Fibroblast of lung (primary cell): Measurements from ENCODE around the gene GRK6. TPM values are rescaled to one million over a fixed set of nuclear protein-coding genes. Genes with fewer than 3 reads are reported as not detected.

Experiments used
- DNase-seq, 2 donors: peaks; one replicate each; pipeline versions ENCODE4 v3.0.0 to v3.0.0-alpha.2; 2010; ENCODE audit warnings: low read depth in 2 of 2
- H2AFZ ChIP-seq: 2 replicates; pipeline ENCODE4 v1.5.1; 2012; ENCODE audit warnings: low read length, control low read depth, inconsistent platforms
- H3K27ac ChIP-seq: 2 replicates; pipeline ENCODE4 v1.5.1; 2011; ENCODE audit warnings: low read length, control low read depth; ENCODE audit not compliant: insufficient read depth
- H3K27me3 ChIP-seq: 2 replicates; pipeline ENCODE4 v1.5.1; 2011; ENCODE audit warnings: mild to moderate bottlenecking, low read length; ENCODE audit not compliant: control insufficient read depth, insufficient read depth
- H3K36me3 ChIP-seq: 2 replicates; pipeline ENCODE4 v1.5.1; 2011; ENCODE audit warnings: low read length; ENCODE audit not compliant: control insufficient read depth, insufficient read depth
- H3K4me1 ChIP-seq: 2 replicates; pipeline ENCODE4 v1.5.1; 2011; ENCODE audit warnings: low read length; ENCODE audit not compliant: control insufficient read depth, insufficient read depth; ENCODE audit errors: extremely low read depth
- H3K4me2 ChIP-seq: 2 replicates; pipeline ENCODE4 v1.5.1; 2011; ENCODE audit warnings: low read length, control low read depth; ENCODE audit not compliant: insufficient read depth; ENCODE audit errors: extremely low read depth
- H3K4me3 ChIP-seq, 4 experiments: fragments of 200-600 bp in 1 of 4; sonication (generic) in 1 of 4; replicated peaks in 1 of 4; 2 replicates each; pipeline ENCODE4 v1.5.1; 2011 to 2016; ENCODE audit warnings: low read length in 4 of 4, low read depth in 3 of 4, mild to moderate bottlenecking in 3 of 4, control low read depth in 2 of 4, inconsistent platforms in 1 of 4, mixed read lengths in 1 of 4; ENCODE audit not compliant: insufficient read depth in 1 of 4; ENCODE audit errors: control extremely low read depth in 1 of 4
- H3K79me2 ChIP-seq: 2 replicates; pipeline ENCODE4 v1.5.1; 2012; ENCODE audit warnings: mild to moderate bottlenecking, low read length, inconsistent platforms; ENCODE audit not compliant: control insufficient read depth, insufficient read depth
- H3K9ac ChIP-seq: 2 replicates; pipeline ENCODE4 v1.5.1; 2011; ENCODE audit warnings: mild to moderate bottlenecking, low read length, control low read depth; ENCODE audit not compliant: insufficient read depth
- H3K9me3 ChIP-seq: 2 replicates; pipeline ENCODE4 v1.5.1; 2012; ENCODE audit warnings: low read depth, low read length; ENCODE audit not compliant: control insufficient read depth, insufficient read depth
- H4K20me1 ChIP-seq: 2 replicates; pipeline ENCODE4 v1.5.1; 2011; ENCODE audit warnings: low read length; ENCODE audit not compliant: control insufficient read depth, insufficient read depth; ENCODE audit errors: extremely low read depth
- CTCF ChIP-seq, 2 donors: IDR thresholded peaks in 1 of 2; conservative IDR thresholded peaks in 1 of 2; 1 replicate in 1 of 2; 2 replicates in 1 of 2; pipeline ENCODE4 v1.5.1; 2011 to 2012; ENCODE audit warnings: low read length in 2 of 2, control low read depth in 1 of 2, inconsistent platforms in 1 of 2, low read depth in 1 of 2, mild to moderate bottlenecking in 1 of 2
- EZH2 ChIP-seq: IDR thresholded peaks from 2 replicates; pipeline ENCODE4 v1.5.1; 2012; ENCODE audit warnings: low read length, control low read depth, mild to moderate bottlenecking; ENCODE audit errors: missing control alignments
- polyA plus RNA-seq, 2 donors: library from polyadenylated mRNA; depleted of rRNA in 1 of 2; stranded (reverse) in 1 of 2; unstranded in 1 of 2; fragments of >200 nt; gene quantifications; 2 replicates each; pipeline ENCODE4 v1.2.1, GENCODE V29; 2011 to 2012; ENCODE audit warnings: missing spikeins in 1 of 2
- total RNA-seq: library from RNA; depleted of rRNA; stranded (reverse); fragments of >200 nt; gene quantifications from 2 replicates; pipeline ENCODE4 v1.2.1, GENCODE V29; 2014

GRK6 gene
- total and polyA plus RNA-seq, 2 donors (not counting 1 experiment from before 2014, with no cell fraction given) = 15.0 to 15.8 TPM

DNA sequence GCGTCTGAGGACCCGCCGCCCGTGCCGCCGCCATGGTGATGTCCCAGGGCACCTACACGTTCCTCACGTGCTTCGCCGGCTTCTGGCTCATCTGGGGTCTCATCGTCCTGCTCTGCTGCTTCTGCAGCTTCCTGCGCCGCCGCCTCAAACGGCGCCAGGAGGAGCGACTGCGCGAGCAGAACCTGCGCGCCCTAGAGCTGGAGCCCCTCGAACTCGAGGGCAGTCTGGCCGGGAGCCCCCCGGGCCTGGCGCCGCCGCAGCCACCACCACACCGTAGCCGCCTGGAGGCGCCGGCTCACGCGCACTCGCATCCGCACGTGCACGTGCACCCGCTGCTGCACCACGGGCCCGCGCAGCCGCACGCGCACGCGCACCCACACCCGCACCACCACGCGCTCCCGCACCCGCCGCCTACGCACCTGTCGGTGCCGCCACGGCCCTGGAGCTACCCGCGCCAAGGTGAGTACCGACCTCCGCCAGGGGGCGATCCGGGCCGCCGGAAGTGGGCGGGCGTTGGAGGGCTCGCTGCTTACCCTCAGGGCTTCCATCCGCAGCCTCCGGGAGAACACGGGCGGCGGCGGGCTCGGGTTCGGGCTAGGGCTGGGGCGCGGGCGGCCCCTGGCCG is 28.7 kb downstream of the GRK6 start:
- H3K27ac ChIP-seq = no peak overlapping the region
- peak overlapping the region; percentile 73 for H3K4me2 ChIP-seq
- H3K36me3 ChIP-seq = peaks cover 24% of the 10 kb centered on the region
- H3K4me3 ChIP-seq = peak overlapping the region in 3 of 4 experiments; percentile 17 to 57 (median 27)
- H3K4me1 ChIP-seq = peaks cover 12% of the 10 kb centered on the region
- no peak overlapping the region for H2AFZ ChIP-seq
- no peaks in the 10 kb centered on the region for H3K9me3 ChIP-seq
- H3K9ac ChIP-seq = peak overlapping the region; percentile 59
- DNase-seq = peak; percentile 54 to 72
- H4K20me1 ChIP-seq = no peaks in the 10 kb centered on the region
- no peaks in the 10 kb centered on the region for H3K79me2 ChIP-seq
- no peaks in the 10 kb centered on the region for H3K27me3 ChIP-seq
- peak; percentile 41 to 43 for TF ChIP-seq CTCF (conservative IDR thresholded peaks at IDR 0.05 in 1 of 2, IDR thresholded peaks at IDR 0.05 in 1 of 2; ENCODE audit: low read depth in 1 of 2, low read length in 2 of 2)
- TF ChIP-seq EZH2 = no peak

GRCh38 chr5:177455661-177456590 is 29.4 kb downstream of the GRK6 start:
- peaks cover 12% of the 10 kb centered on the region for H3K4me1 ChIP-seq
- peak; percentile 77 to 90 for DNase-seq
- TF ChIP-seq EZH2 (no peak), CTCF (conservative IDR thresholded peaks at IDR 0.05 in 1 of 2, IDR thresholded peaks at IDR 0.05 in 1 of 2; ENCODE audit: low read depth in 1 of 2, low read length in 2 of 2) (peak; percentile 77 to 88)
- H3K4me3 ChIP-seq = peak overlapping the region in 3 of 4 experiments; percentile 17 to 57 (median 27)
- no peak overlapping the region for H3K27ac ChIP-seq
- H3K9ac ChIP-seq = peak overlapping the region; percentile 11
- H3K36me3 ChIP-seq = peaks cover 27% of the 10 kb centered on the region
- H3K27me3 ChIP-seq = no peaks in the 10 kb centered on the region
- H4K20me1 ChIP-seq = no peaks in the 10 kb centered on the region
- H2AFZ ChIP-seq = no peak overlapping the region
- no peaks in the 10 kb centered on the region for H3K9me3 ChIP-seq
- H3K4me2 ChIP-seq = peak overlapping the region; percentile 73
- H3K79me2 ChIP-seq = no peaks in the 10 kb centered on the region

DNA sequence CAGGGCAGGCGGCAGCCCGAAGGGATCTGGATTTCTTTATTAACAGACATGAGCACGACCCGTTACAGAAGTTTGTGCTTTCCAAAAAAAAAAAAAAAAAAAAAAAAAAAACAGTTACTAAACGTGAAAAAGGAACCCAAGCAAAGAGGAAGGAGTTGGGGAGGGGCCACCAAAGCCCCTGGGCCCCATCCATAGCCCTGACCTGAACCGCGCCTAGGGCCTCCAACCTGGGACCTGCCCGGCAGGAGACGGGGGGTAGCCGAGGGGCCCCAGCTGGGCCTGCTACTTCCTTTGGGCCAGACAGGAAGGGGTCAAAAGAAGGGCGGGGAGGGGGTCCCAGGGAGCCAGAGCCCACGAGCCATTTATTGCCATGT is 30.1 kb downstream of the GRK6 start:
- peaks cover 27% of the 10 kb centered on the region for H3K36me3 ChIP-seq

More for the DNA sequence above, 30.1 kb downstream of the GRK6 start:
- no peak overlapping the region for H3K4me3 ChIP-seq
- H3K27ac ChIP-seq = no peak overlapping the region
- no peaks in the 10 kb centered on the region for H3K27me3 ChIP-seq
- H3K4me1 ChIP-seq = peaks cover 12% of the 10 kb centered on the region
- no peak overlapping the region for H2AFZ ChIP-seq
- TF ChIP-seq CTCF (conservative IDR thresholded peaks at IDR 0.05 in 1 of 2, IDR thresholded peaks at IDR 0.05 in 1 of 2; ENCODE audit: low read depth in 1 of 2, low read length in 2 of 2) = no peak
- no peak for TF ChIP-seq EZH2
- DNase-seq = no peak
- no peak overlapping the region for H3K9ac ChIP-seq
- no peaks in the 10 kb centered on the region for H4K20me1 ChIP-seq
- no peaks in the 10 kb centered on the region for H3K79me2 ChIP-seq
- H3K9me3 ChIP-seq = no peaks in the 10 kb centered on the region
- no peak overlapping the region for H3K4me2 ChIP-seq
